HG02678 (cell line): ENCODE results near the gene TAS1R2.

Experiments
- ATAC-seq: cut with Tn5 transposase; IDR thresholded peaks from one replicate; pipeline ENCODE4 v1.9.1; 2021; ENCODE audit warnings: mild to moderate bottlenecking, moderate library complexity; ENCODE audit not compliant: unreplicated experiment

Gene TAS1R2

DNA sequence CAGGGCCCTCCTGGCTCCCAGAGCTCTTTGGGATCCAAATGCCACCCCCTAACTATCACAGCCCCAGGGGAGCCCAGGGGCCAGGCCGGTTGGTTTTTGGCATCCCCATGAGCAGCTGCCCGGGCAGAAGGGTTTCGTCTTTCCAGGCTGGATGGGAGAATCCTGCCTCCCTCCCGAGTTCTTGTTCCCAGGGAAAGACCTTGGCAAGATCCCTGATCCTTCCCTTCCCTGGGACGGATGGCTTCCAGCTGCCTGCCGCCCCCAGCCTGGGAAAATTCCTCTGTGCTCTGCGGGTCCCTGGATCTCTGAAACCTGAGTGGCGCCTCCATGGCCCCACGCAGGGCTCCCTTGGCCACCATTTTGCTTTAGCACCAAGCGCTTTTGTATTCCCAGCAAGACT lies 55.6 kb downstream of the TAS1R2 start:
- no peak for ATAC-seq

DNA sequence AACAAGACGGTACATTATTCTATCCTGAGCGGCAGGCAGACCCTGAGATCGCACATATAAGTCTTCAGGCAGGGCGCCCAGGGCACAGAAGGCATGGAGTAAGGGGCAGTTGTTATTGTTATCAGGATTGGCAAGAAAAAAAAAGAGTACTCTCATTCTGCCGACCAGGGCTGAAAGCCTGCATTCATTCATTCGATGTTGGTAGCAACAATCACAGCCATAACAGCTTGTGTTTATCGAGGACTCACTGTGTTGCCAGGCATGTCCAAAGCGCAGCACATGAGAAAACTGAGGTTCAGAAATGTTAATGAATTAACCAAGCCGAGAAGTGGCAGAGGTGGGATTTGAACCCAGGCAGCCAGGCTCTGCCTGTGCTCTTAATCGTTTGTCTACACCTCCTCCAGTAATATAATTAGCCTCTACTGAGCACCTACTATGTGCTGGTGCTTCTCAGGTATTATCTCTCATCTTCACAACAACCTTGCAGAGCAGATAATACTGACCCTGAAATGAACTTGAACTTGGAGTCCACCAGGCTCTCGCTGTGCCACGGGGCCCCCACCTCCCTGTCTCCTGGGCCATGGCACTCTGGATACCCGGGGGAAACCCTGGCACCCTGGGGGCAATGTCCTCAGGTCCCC lies 56.2 kb downstream of the TAS1R2 start:
- ATAC-seq: no peak

DNA sequence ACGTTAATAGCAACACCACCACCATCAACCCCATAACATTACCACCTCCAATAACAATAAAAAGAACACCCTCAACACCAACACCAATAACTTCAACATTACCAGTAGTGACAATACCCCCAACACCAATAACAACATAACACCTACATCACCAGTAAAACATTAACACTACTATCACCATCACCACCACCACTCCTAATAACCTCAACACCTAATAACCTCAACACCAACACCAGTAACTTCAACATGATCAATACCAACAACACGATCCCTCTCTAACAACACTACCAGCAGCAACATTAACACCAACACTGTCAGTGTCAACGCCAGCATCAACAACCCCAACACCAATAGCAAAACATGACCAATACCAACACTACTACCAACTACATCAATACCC lies 57.2 kb downstream of the TAS1R2 start:
- ATAC-seq: no peak

DNA sequence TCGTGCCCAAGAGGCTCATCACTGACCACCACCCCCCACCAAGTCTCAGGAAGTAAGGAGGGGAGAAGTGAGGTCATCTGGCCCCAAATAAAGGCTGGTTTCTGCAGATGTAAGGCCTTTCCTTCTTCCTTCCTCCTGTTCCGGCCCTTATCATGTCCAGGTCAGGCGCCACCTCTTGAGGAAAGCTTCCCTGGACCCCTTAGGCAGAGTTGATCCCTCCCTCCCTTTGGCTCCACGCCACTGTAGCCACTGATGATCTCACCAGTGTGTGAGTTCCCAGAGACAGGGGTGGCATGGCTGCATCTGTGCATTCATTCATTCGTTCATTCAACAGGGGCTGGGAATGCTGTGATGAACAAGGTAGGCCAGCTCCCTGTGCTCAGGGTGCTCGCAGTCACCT lies 59.2 kb downstream of the TAS1R2 start:
- no peak for ATAC-seq

DNA sequence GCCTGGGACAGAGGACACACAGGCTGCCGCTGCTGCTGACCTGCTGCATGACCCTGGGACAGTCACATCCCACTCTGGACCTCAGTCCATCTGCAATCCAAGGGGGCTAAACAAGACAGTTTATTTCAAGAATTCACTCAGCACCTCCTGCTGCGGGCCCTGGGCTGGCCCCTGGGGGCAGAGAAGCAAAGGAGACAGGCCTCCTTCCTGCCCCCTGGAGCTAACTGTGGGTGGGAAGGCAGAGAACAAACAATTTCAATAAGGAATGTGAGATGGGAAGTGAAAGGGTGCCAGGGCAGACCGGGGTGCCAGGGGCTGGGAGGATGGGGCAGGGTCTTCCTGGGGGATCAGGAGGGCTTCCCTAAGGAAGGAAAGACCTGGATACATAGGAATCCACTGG lies 60.0 kb downstream of the TAS1R2 start:
- ATAC-seq: no peak

DNA sequence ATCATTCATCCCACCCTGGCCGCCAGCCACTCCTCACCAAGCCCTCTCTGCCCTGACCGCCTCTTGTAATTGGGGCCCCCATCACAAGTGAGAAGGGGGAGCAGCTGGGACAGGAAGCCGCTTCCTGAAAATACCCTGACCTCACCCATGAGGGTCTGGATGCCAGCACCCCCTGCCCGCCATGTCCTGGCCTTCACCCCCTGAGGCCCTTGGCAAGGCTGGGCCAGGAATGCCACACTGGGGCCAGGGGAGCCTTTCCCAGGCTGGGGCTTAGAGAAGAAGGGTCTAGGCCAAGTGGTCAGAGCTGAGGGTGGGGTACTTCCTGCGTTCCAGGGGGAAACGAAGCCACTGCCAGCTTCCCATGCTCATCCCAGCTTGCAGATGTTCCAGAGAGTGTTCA lies 60.5 kb downstream of the TAS1R2 start:
- no peak for ATAC-seq

DNA sequence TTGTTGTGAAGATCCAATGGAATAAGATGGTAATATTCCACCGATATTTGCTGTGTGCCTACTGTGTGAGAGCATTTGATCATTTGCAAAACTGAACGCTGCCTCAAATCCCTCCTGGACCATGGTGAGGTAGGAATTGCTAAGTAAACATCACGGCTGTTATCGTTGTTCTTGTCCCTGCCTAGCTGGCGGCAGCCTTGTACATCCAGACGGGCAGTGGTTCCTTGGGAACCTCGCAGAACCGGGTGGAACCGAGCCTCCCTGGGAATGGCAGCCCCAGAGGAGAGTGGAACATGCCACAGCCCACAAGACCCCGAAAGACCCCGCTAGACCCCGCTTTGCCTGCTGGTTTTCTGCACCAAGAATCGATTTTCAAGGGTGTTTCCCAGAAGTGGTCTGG lies 60.9 kb downstream of the TAS1R2 start:
- ATAC-seq: no peak

DNA sequence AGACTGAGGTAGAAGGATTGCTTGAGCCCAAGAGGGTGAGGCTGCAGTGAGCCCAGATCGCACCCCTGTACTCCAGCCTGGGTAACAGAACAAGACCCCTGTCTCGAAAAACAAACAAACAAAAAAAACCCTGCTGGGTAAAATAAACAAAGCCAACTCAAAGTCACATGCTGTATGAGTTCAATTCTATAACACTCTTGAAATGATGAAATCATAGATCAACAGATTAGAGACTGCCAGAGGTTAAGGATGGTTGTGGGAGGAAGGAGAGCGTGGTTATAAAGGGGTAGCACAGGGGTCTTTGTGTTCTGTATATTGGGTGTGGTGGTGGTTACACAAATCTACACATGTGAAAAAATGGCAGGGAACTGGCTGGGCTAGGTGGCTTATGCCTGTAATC lies 62.5 kb downstream of the TAS1R2 start:
- no peak for ATAC-seq

DNA sequence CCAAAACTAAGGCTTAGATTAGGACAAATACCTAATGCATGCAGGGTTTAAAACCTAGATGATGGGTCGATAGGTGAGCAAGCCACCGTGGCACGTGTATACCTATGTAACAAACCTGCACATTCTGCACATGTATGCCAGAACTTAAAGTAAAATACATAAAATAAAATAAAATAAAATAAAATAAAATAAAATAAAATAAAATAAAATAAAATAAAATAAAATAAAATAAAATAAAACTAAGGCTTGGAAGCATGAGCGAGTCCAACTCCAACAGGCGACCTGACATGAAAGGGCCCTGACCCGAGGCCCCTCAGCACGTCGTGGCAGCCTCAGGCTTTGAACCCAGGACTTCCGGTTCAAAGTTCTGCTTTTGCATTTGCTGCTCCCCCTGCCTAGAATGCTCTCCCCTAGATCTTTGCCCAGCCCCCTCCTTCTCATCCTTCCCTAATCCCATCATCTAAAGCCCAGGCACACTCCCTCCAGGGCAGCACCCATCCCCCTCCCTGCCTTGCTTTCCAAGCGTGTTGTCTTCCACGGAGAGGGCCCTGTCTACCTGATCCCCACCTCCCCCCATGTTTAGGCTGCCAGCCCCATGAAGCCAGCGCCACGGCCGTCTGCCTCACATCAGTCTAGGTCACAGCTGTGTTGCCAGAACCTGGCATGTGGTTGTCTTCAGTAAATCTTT lies 64.3 kb downstream of the TAS1R2 start:
- no peak for ATAC-seq

DNA sequence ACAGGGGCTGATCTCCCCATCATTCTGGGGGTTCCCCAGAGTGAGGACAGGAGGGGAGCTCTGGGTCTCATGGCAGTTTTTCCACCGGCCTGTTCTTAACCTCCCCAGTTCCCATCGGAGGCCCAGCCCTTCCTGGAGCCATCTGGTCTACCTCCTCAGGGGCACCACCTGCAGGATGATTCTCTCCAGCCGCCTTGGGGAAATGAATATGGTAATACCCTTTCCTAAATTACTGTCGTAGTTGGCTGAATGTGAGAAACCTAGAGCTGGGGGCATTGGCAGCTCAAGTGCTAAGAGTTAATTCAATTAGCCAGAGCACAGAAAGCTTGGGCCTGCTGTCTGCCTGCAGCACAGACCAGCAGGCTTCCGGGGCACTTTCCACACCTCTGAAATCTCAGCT lies 64.9 kb downstream of the TAS1R2 start:
- ATAC-seq: no peak

DNA sequence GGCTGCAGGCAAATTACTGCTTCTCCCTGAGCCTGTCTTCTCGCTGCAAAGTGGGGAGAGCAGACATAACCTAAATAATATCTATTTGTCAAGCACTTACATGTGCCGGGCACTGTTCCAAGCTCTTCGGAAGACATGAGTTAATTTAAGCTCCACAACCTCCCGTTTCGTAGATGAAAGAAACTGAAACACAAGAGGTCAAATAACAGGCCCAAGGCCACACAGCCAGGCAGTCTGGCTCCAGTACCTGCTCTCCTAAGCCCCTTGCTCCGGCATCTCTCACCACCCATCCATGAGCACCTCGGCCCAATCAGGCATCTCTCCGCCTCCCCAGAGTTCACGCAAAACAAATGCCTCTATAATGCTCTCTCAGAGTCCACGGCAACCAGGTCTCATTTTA lies 65.4 kb downstream of the TAS1R2 start:
- ATAC-seq: no peak

DNA sequence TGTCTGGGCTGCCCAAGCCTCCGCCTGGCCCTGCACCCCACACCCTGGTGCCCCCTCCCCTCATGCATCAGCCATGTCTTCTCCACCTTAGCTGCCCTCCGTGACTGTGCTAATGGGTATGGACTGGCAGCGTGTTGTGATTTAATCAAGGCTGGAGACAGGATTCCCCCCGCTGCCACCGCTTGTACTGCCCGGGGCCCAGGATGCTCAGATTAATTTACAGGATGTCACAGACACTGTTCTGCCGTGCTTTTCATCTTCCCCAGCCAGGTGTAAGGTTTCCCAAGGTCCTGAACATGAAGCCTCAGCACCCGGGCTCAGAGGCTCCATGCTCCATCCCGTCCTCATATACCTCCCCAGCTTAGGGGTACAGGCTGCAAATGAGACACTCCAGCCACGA lies 66.3 kb downstream of the TAS1R2 start:
- ATAC-seq: no peak

DNA sequence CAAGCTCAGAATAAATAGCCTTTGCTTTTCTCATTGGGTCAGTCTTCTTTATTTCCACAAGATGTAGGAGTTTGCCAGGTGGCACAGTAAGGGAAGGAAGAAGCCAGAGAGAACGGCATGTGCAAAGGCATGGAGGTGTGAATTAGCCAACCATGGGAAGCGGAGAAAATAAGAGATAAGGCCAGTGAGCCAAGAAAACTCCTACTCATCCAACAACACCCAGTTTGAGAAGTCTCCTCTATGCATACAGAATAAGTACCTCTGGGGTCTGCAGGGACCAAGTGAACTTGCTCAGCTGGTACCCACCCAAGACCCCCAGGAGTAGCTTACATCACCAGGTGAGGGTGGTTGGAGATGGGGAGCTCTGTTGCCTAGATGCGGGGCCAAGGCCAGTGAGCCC lies 66.7 kb downstream of the TAS1R2 start:
- ATAC-seq: no peak
